Suppressor macrophage treated with lipopolysaccharide for 1 hour (primary cell): ENCODE measurements around the gene UTY.
A peak's percentile ranks its signal among the peaks of the same experiment; 100 is the strongest.

Experiments used
- DNase-seq, 3 donors: peaks; one replicate each; pipeline ENCODE4 v3.0.0-alpha.2; 2020 to 2022

Gene UTY

GRCh38 chrY:13479828-13480227, at the start of gene UTY:
Gene UTY, minus strand, starts transcription at chrY:13480033. Its CDS starts 368 bp downstream, at chrY:13479665.
- DNase-seq = peak; percentile 91 to 92 (median 91)

GRCh38 chrY:13520474-13520873, 40.6 kb upstream of the UTY start:
- no peak for DNase-seq

- DNase-seq = no peak
These were observed 21.4 kb upstream of the UTY start for GRCh38 chrY:13501215-13501614.

- DNase-seq = no peak
These were observed 13.9 kb upstream of the UTY start for GRCh38 chrY:13493737-13494136.

GRCh38 chrY:13492408-13492807, 12.6 kb upstream of the UTY start:
- no peak for DNase-seq

GRCh38 chrY:13488738-13489137, 8.9 kb upstream of the UTY start:
- no peak for DNase-seq

GRCh38 chrY:13479121-13479711, 617 bp downstream of the UTY start:
- peak; percentile 41 to 54 (median 53) for DNase-seq

GRCh38 chrY:13478126-13478785, 1.6 kb downstream of the UTY start:
- DNase-seq = peak; percentile 69 to 75 (median 72)

- DNase-seq = no peak
These were observed 4.8 kb downstream of the UTY start for GRCh38 chrY:13474997-13475396.

- DNase-seq = no peak
These were observed 28.3 kb downstream of the UTY start for GRCh38 chrY:13451572-13451971.

GRCh38 chrY:13450596-13451130, 29.2 kb downstream of the UTY start:
- no peak for DNase-seq

- no peak for DNase-seq
These were observed 34.3 kb downstream of the UTY start for GRCh38 chrY:13445566-13445965.

GRCh38 chrY:13443146-13443545, 36.7 kb downstream of the UTY start:
- no peak for DNase-seq

GRCh38 chrY:13440811-13441210, 39.0 kb downstream of the UTY start:
- DNase-seq = no peak

- DNase-seq = peak; percentile 60 to 68 (median 64)
These were observed 43.6 kb downstream of the UTY start for GRCh38 chrY:13435968-13436937.

GRCh38 chrY:13435206-13435967, 44.4 kb downstream of the UTY start:
- DNase-seq = no peak

- DNase-seq = no peak
These were observed 47.4 kb downstream of the UTY start for GRCh38 chrY:13432293-13433025.

GRCh38 chrY:13429551-13429950, 50.3 kb downstream of the UTY start:
- no peak for DNase-seq

- DNase-seq = peak in 2 of 3 donors; percentile 22 to 49
These were observed 56.5 kb downstream of the UTY start for GRCh38 chrY:13423281-13423732.

- no peak for DNase-seq
These were observed 62.8 kb downstream of the UTY start for GRCh38 chrY:13416869-13417661.

- no peak for DNase-seq
These were observed 64.3 kb downstream of the UTY start for GRCh38 chrY:13415556-13415955.
